GM12892 (cell line): ENCODE measurements around the gene PITPNC1.
"Not testable (repeated sequence)": the region's sequence is repeated elsewhere in the genome, so short reads cannot be mapped to it uniquely, and the experiment has no call there.

ENCODE experiments used
- POLR2A ChIP-seq: IDR thresholded peaks from 2 replicates; pipeline ENCODE4 v1.6.1; 2011; ENCODE audit warnings: low read depth, low read length, control low read depth
- POLR2AphosphoS5 ChIP-seq: IDR thresholded peaks from 2 replicates; pipeline ENCODE4 v1.6.1; 2011; ENCODE audit warnings: low read depth, low read length, control low read depth

DNA sequence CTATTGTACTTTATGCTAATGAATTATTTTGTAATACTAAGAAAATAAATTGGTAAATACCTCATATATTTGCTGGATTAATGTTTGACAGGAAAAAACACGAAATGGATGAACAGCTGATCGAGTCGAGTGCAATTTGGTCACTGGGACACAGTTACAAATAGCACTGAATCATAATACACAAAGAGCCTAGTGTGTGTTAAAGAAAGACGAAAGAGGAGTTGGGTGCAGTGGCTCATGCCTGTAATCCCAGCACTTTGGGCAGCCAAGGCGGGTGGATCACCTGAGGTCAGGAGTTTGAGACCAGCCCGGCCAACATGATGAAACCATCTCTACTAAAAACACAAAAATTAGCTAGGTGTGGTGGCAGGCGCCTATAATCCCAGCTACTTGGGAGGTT lies 38.7 kb upstream of the PITPNC1 start:
- TF ChIP-seq POLR2AphosphoS5, POLR2A: not testable (repeated sequence)
